HFF-Myc (cell line): ENCODE data around the gene ZNF485.

Experiments used
- DNase-seq: peaks from one replicate; pipeline ENCODE4 v3.0.0-alpha.2; 2011; ENCODE audit warnings: low read depth; ENCODE audit errors: extremely low read depth
- H3K4me3 ChIP-seq: replicated peaks from 2 replicates; pipeline ENCODE4 v1.5.1; 2011; ENCODE audit warnings: low read depth, mild to moderate bottlenecking, control low read depth, low read length
- CTCF ChIP-seq: IDR thresholded peaks from 2 replicates; pipeline ENCODE4 v1.5.1; 2012; ENCODE audit warnings: mild to moderate bottlenecking, low read depth, low read length, control low read depth; ENCODE audit errors: missing control alignments

ZNF485 gene

DNA sequence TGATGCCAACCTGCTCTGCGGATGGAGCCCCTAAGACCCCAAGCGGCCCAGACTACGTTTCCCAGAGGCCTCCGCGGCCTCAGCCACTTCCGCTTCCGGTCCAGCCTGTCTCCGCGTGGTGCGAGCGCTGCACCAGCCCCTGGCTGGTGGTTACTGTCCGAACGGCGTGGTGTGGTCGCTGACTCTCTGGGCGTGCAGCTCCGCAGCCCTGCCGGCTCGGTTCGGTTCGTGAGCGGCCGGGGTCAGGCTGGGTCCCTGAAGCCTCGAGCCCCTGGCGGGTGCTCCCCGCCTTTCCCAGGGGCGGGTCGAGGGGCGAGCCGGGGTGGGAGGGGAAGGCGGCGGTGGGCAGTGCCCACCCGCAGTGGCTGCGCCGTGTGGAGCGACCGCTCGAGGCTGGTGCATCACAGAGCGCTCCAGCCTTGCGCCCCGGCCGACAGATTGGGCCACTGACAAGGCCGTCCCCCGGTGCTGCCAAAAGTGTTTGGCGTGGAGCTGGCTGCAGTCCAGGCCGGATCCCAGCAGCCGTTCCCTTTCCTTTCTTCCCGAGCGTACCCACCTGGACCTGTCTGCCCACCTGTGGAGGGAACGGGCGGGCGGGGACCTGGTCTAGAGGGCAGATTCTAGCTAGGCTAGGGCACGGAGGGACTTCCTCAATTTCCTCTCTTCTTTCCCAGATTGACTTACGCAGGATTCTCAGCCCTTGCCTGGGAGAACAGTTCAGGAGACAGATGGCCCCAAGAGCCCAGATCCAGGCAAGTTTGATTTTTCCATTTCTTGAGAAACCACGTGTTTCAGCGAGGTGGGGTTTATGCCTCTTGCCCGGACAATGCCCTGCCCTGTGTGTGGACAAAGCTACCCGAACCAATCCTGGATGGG, at the start of gene ZNF485:
Gene ZNF485, plus strand, starts transcription at position 116 of the 876 bp plus-strand sequence. Its CDS starts 613 bp downstream, at position 729.
- DNase-seq, result peak; percentile 21
- H3K4me3 ChIP-seq, result peak within 1 kb of the TSS; percentile 56
- no peak for TF ChIP-seq CTCF

GRCh38 chr10:43557214-43557613, 49.0 kb upstream of the ZNF485 start:
- H3K4me3 ChIP-seq, result no peak overlapping the region
- DNase-seq, result no peak
- TF ChIP-seq CTCF, result no peak

GRCh38 chr10:43569681-43570080, 36.6 kb upstream of the ZNF485 start:
- no peak overlapping the region for H3K4me3 ChIP-seq
- TF ChIP-seq CTCF, result no peak
- DNase-seq, result no peak

- TF ChIP-seq CTCF, result no peak
- no peak overlapping the region for H3K4me3 ChIP-seq
- DNase-seq, result no peak
These were observed 35.3 kb upstream of the ZNF485 start for GRCh38 chr10:43570971-43571370.

DNA sequence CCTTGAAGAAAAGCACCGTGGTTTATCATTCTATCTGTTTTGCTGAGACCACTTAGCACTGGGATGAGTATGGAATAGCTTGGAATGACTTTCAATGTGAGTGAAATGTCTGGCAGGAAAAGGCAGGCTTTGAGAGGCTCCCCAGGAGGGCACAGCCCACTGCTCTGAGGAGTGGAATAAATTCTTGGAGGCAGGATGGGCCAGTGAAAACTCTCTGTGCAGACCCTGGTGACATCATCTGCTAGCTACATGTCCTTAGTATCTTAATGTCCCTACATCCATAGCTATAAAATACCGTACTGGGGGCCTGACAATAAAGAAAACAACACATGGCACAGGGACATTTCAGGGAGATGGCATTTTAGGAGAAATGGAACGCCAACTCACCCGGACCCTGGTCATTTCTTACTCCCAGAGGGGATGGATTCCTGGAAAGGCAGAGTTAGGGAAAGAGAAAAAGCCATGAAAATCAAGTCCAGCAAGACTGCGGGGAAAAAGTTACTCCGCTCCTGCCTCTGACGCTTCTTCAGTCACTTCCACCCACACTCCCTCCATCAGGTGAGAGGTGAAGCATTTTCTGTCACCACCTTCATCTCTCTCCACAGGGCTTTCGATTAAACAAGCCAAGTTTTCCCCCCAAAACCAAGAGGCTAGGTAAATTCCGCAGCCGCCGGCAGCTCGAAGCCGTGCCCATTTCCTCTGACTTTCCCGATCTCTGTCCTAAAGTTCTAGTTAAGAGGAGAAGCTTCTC, 32.8 kb upstream of the ZNF485 start:
- H3K4me3 ChIP-seq, result peak overlapping the region; percentile 72
- DNase-seq, result no peak
- no peak for TF ChIP-seq CTCF

GRCh38 chr10:43574001-43574892, 32.0 kb upstream of the ZNF485 start, which contains the start of gene ZNF239:
Gene ZNF239 (minus strand): TSS chr10:43574616. CDS start chr10:43558079, 16,537 bp downstream.
- DNase-seq, result peak; percentile 60
- no peak for TF ChIP-seq CTCF
- peak within 1 kb of the TSS; percentile 72 for H3K4me3 ChIP-seq
